Astrocyte (in vitro differentiated cells and primary cell): ENCODE measurements around the gene TNN. TPM values are rescaled to one million over a fixed set of nuclear protein-coding genes. Genes with fewer than 3 reads are reported as not detected.

Experiments
- DNase-seq: peaks from one replicate; pipeline ENCODE4 v3.0.0-alpha.2; 2010; ENCODE audit warnings: low read depth
- FAIRE-seq: peaks from 2 replicates; lab custom pipeline; 2011; peaks lifted over from hg19 to GRCh38; lab: Jason Lieb, UNC
- H2AFZ ChIP-seq: 2 replicates; pipeline ENCODE4 v1.6.0; 2012; ENCODE audit warnings: low read depth, low read length, inconsistent platforms
- H3K27ac ChIP-seq: 2 replicates; pipeline ENCODE4 v1.5.1; 2011; ENCODE audit warnings: low read depth, low read length, inconsistent platforms
- H3K27me3 ChIP-seq: 2 replicates; pipeline ENCODE4 v1.6.0; 2011; ENCODE audit warnings: low read length, inconsistent platforms; ENCODE audit not compliant: insufficient read depth
- H3K36me3 ChIP-seq: 2 replicates; pipeline ENCODE4 v1.5.1; 2011; ENCODE audit warnings: low read length, inconsistent platforms; ENCODE audit not compliant: insufficient read depth
- H3K4me1 ChIP-seq: 2 replicates; pipeline ENCODE4 v1.5.1; 2011; ENCODE audit warnings: low read length, inconsistent platforms; ENCODE audit not compliant: insufficient read depth
- H3K4me2 ChIP-seq: 2 replicates; pipeline ENCODE4 v1.6.0; 2012; ENCODE audit warnings: low read length, inconsistent platforms
- H3K4me3 ChIP-seq: 2 replicates; pipeline ENCODE4 v1.5.1; 2011; ENCODE audit warnings: low read depth, mild to moderate bottlenecking, low read length, inconsistent platforms; ENCODE audit not compliant: insufficient read depth
- H3K79me2 ChIP-seq: 2 replicates; pipeline ENCODE4 v1.6.0; 2012; ENCODE audit warnings: mild to moderate bottlenecking, low read length, inconsistent platforms; ENCODE audit not compliant: insufficient read depth
- H3K9ac ChIP-seq: 2 replicates; pipeline ENCODE4 v1.6.0; 2012; ENCODE audit warnings: mild to moderate bottlenecking, low read length, inconsistent platforms
- H3K9me3 ChIP-seq: 2 replicates; pipeline ENCODE4 v1.5.1; 2012; ENCODE audit warnings: low read depth, mild to moderate bottlenecking, low read length, inconsistent platforms; ENCODE audit not compliant: insufficient read depth
- H4K20me1 ChIP-seq: 2 replicates; pipeline ENCODE4 v1.6.0; 2012; ENCODE audit warnings: low read length, inconsistent platforms; ENCODE audit not compliant: insufficient read depth
- H3K27ac Mint-ChIP-seq: one replicate; pipeline ENCODE4 v1.8.0; 2021; ENCODE audit warnings: mild to moderate bottlenecking, mixed read lengths; ENCODE audit not compliant: unreplicated experiment
- H3K27me3 Mint-ChIP-seq: one replicate; pipeline ENCODE4 v1.8.0; 2021; ENCODE audit warnings: low read depth, mixed read lengths; ENCODE audit not compliant: unreplicated experiment
- H3K36me3 Mint-ChIP-seq: one replicate; pipeline ENCODE4 v1.8.0; 2021; ENCODE audit warnings: low read depth, mixed read lengths; ENCODE audit not compliant: unreplicated experiment
- H3K4me1 Mint-ChIP-seq: one replicate; pipeline ENCODE4 v1.8.0; 2021; ENCODE audit warnings: low read depth, mixed read lengths; ENCODE audit not compliant: unreplicated experiment
- H3K4me3 Mint-ChIP-seq: one replicate; pipeline ENCODE4 v1.8.0; 2021; ENCODE audit warnings: mild to moderate bottlenecking, moderate library complexity, mixed read lengths; ENCODE audit not compliant: unreplicated experiment
- H3K9me3 Mint-ChIP-seq: one replicate; pipeline ENCODE4 v1.8.0; 2021; ENCODE audit warnings: mild to moderate bottlenecking, mixed read lengths; ENCODE audit not compliant: unreplicated experiment
- EZH2 ChIP-seq: IDR thresholded peaks from 2 replicates; pipeline ENCODE4 v1.6.1; 2012; ENCODE audit warnings: mild to moderate bottlenecking, low read length, inconsistent platforms; ENCODE audit not compliant: insufficient read depth
- total RNA-seq: library from RNA; stranded (reverse); gene quantifications from 2 replicates; pipeline ENCODE4 v1.2.1, GENCODE V29; 2021
- TF ChIP-seq, protein P1 (sequence below): IDR thresholded peaks from 2 replicates; pipeline ENCODE4 v1.5.1; 2011; ENCODE audit warnings: low read depth, mild to moderate bottlenecking, inconsistent platforms, low read length, moderate library complexity; ENCODE audit not compliant: insufficient read depth

TNN gene
- total RNA-seq, 1 donor from 2014 or later: 0.16 TPM

- no peaks in the 10 kb centered on the region for H3K36me3 Mint-ChIP-seq
These were observed 11.0 kb downstream of the TNN start for GRCh38 chr1:175078629-175079028.

DNA sequence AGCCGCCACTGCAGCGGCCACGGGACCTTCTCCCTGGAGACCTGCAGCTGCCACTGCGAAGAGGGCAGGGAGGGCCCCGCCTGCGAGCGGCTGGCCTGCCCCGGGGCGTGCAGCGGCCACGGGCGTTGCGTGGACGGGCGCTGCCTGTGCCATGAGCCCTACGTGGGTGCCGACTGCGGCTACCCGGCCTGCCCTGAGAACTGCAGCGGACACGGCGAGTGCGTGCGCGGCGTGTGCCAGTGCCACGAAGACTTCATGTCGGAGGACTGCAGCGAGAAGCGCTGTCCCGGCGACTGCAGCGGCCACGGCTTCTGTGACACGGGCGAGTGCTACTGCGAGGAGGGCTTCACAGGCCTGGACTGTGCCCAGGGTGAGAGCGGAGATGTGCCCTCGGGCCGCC, 11.7 kb downstream of the TNN start:
- Histone ChIP-seq H3K27me3 (peaks cover 3% of the 10 kb centered on the region), H3K79me2 (no peaks in the 10 kb centered on the region), H2AFZ (no peak overlapping the region), H4K20me1 (no peaks in the 10 kb centered on the region), H3K9me3 (no peaks in the 10 kb centered on the region), H3K4me3 (no peak overlapping the region), H3K27ac (no peak overlapping the region), H3K4me1 (no peaks in the 10 kb centered on the region), H3K9ac (no peak overlapping the region), H3K36me3 (no peaks in the 10 kb centered on the region), H3K4me2 (no peak overlapping the region)
- H3K27ac Mint-ChIP-seq: no peak overlapping the region
- peaks cover 25% of the 10 kb centered on the region for H3K27me3 Mint-ChIP-seq
- H3K4me1 Mint-ChIP-seq: peaks cover 19% of the 10 kb centered on the region
- DNase-seq (no peak), FAIRE-seq (no peak)
- no peaks in the 10 kb centered on the region for H3K36me3 Mint-ChIP-seq
- no peak overlapping the region for H3K4me3 Mint-ChIP-seq
- peaks cover 2% of the 10 kb centered on the region for H3K9me3 Mint-ChIP-seq
- TF ChIP-seq EZH2: no peak
- TF ChIP-seq, protein P1, sequence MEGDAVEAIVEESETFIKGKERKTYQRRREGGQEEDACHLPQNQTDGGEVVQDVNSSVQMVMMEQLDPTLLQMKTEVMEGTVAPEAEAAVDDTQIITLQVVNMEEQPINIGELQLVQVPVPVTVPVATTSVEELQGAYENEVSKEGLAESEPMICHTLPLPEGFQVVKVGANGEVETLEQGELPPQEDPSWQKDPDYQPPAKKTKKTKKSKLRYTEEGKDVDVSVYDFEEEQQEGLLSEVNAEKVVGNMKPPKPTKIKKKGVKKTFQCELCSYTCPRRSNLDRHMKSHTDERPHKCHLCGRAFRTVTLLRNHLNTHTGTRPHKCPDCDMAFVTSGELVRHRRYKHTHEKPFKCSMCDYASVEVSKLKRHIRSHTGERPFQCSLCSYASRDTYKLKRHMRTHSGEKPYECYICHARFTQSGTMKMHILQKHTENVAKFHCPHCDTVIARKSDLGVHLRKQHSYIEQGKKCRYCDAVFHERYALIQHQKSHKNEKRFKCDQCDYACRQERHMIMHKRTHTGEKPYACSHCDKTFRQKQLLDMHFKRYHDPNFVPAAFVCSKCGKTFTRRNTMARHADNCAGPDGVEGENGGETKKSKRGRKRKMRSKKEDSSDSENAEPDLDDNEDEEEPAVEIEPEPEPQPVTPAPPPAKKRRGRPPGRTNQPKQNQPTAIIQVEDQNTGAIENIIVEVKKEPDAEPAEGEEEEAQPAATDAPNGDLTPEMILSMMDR: no peak

More at GRCh38 chr1:175078629-175079028, 11.0 kb downstream of the TNN start:
- Histone ChIP-seq H2AFZ (no peak overlapping the region), H3K4me2 (no peak overlapping the region), H3K79me2 (no peaks in the 10 kb centered on the region), H3K27ac (no peak overlapping the region), H3K9ac (no peak overlapping the region), H4K20me1 (no peaks in the 10 kb centered on the region), H3K4me1 (no peaks in the 10 kb centered on the region), H3K36me3 (no peaks in the 10 kb centered on the region), H3K27me3 (peaks cover 3% of the 10 kb centered on the region), H3K4me3 (no peak overlapping the region), H3K9me3 (no peaks in the 10 kb centered on the region)
- Mint-ChIP-seq H3K27ac (no peak overlapping the region), H3K4me1 (peaks cover 19% of the 10 kb centered on the region), H3K9me3 (peaks cover 2% of the 10 kb centered on the region), H3K27me3 (peaks cover 25% of the 10 kb centered on the region), H3K4me3 (no peak overlapping the region)
- DNase-seq: no peak
- FAIRE-seq: no peak
- TF ChIP-seq, protein P1: no peak
- TF ChIP-seq EZH2: no peak

DNA sequence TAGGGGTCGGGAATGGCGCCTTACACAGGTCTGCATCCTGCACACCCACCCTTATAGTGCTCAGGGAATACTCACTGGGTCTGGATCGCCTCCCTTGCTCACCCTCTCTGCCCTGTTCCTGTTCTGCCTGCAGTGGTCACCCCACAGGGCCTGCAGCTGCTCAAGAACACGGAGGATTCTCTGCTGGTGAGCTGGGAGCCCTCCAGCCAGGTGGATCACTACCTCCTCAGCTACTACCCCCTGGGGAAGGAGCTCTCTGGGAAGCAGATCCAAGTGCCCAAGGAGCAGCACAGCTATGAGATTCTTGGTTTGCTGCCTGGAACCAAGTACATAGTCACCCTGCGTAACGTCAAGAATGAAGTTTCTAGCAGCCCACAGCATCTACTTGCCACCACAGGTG, 12.4 kb downstream of the TNN start:
- Histone ChIP-seq H3K9me3 (no peaks in the 10 kb centered on the region), H3K9ac (no peak overlapping the region), H3K27me3 (peaks cover 3% of the 10 kb centered on the region), H3K4me3 (no peak overlapping the region), H4K20me1 (no peaks in the 10 kb centered on the region), H3K36me3 (no peaks in the 10 kb centered on the region), H3K4me1 (no peaks in the 10 kb centered on the region), H3K79me2 (no peaks in the 10 kb centered on the region), H2AFZ (no peak overlapping the region), H3K27ac (no peak overlapping the region), H3K4me2 (no peak overlapping the region)
- Mint-ChIP-seq H3K36me3 (no peaks in the 10 kb centered on the region), H3K9me3 (peaks cover 2% of the 10 kb centered on the region), H3K4me1 (peaks cover 19% of the 10 kb centered on the region), H3K4me3 (no peak overlapping the region), H3K27me3 (peaks cover 25% of the 10 kb centered on the region), H3K27ac (no peak overlapping the region)
- DNase-seq: no peak
- no peak for FAIRE-seq
- TF ChIP-seq, protein P1: no peak
- TF ChIP-seq EZH2: no peak
